Fibroblast of skin of abdomen (primary cell): ENCODE measurements around the gene CFAP99.
"Not testable (repeated sequence)": the region's sequence is repeated elsewhere in the genome, so short reads cannot be mapped to it uniquely, and the experiment has no call there.

Experiments used
- DNase-seq: peaks from one replicate; pipeline ENCODE4 v3.0.0-alpha.2; 2013

CFAP99 gene

GRCh38 chr4:2449051-2449450, 30.3 kb downstream of the CFAP99 start:
- DNase-seq, result no peak

- DNase-seq, result no peak
These were observed 31.0 kb downstream of the CFAP99 start for GRCh38 chr4:2449511-2450392.

- DNase-seq, result no peak
These were observed 31.8 kb downstream of the CFAP99 start for GRCh38 chr4:2450394-2451035.

DNA sequence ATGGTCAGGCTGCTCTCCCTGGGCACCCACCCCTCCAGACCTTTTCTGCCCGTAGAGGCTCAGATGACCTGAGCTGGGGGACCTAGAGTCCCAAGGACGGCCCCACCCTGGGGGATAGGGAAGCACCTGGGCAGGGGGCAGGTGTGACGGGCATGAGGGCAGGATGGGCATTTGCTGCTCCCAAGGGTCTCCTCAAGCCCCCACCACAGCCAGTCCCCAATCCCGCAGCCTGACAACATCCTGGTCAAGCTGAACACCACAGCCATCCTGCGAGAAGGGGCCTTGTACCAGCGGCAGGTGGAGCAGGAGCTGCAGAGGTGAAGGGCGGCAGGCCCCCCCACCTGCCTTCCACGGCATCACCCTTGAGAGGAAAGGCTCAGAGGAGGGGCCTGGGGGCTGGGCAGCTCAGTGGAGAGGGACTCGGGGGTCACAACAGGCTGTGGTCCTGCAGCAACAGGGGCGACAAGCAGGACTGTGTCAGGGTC, 32.3 kb downstream of the CFAP99 start:
- DNase-seq, result no peak

- DNase-seq, result no peak
These were observed 33.3 kb downstream of the CFAP99 start for GRCh38 chr4:2451821-2452785.

GRCh38 chr4:2457481-2458295, 38.9 kb downstream of the CFAP99 start:
- DNase-seq, result no peak

GRCh38 chr4:2458546-2459491, 40.1 kb downstream of the CFAP99 start:
- DNase-seq, result no peak

- DNase-seq, result no peak
These were observed 41.0 kb downstream of the CFAP99 start for GRCh38 chr4:2459589-2460349.

DNA sequence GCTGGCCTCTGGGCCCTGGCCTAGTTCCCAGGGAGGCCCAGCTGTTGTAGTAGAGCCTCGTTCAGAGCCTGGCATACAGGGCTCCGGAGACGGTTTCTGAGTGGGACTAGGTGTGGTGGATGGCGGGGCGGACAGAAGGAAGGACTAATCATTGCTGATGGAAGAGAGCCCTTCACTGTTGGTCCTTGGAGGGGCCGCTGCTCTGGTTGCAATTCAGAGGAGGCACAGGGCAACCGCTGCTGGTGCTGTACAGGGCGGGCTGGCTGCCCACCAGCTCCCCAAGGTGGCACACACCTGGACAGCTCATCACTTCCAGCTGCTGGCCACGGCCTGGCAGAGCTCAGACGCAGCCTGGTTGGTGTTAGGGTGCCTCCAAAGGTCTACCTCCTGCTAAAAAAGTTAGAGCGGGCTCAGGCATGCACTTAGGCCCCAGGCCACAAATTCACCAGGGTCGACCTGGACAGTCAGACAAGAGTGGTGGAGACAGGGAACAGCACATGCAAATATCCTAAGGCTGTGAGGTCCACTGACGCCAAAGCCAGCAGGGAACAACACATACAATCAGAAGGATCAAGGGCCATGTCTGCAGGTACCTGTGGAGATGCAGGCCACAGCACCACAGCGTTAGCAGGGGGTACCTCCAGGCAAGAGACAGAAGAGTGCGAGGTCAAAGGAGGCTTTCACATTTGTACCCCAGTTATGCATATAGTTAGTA, 42.6 kb downstream of the CFAP99 start:
- DNase-seq, result no peak

GRCh38 chr4:2462218-2462991, 43.6 kb downstream of the CFAP99 start:
- DNase-seq, result peak; percentile 74

- DNase-seq, result no peak
These were observed 44.4 kb downstream of the CFAP99 start for GRCh38 chr4:2462992-2463762.

DNA sequence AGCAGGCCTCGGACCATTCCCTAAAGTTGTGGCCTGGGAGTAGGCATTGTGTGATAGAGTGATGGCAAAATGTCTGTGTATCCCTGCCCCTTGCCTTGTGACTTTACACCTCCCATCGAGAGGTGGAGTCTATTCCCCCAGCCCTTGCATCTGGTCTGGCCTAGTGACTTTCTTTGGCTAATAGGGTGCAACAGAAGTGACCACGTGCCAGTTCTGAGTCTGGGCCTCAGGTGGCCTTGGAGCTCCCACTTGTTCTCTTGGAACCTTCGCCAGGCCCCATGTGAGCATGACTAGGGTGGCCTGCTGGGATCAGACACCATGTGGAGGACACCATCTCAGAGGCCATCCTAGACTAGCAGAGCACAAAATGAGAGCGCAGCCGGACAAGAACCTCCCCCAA, 46.3 kb downstream of the CFAP99 start:
- no peak for DNase-seq

DNA sequence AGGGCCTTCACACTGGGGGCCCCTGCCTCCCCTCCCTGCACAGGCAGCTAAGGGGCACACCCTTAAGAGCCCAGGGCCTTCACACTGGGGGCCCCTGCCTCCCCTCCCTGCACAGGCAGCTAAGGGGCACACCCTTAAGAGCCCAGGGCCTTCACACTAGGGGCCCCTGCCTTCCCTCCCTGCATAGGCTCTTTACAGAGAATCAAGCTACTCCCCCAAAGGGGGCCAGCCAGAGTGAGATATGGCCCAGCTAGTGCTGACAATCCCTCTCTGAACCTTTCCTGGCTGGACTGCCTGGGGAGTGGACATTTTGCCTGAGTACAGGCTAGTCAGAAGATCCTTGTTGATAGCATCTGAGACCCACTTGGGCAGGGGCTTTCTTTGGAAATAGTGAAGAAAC, 46.8 kb downstream of the CFAP99 start:
- DNase-seq, result not testable (repeated sequence)

DNA sequence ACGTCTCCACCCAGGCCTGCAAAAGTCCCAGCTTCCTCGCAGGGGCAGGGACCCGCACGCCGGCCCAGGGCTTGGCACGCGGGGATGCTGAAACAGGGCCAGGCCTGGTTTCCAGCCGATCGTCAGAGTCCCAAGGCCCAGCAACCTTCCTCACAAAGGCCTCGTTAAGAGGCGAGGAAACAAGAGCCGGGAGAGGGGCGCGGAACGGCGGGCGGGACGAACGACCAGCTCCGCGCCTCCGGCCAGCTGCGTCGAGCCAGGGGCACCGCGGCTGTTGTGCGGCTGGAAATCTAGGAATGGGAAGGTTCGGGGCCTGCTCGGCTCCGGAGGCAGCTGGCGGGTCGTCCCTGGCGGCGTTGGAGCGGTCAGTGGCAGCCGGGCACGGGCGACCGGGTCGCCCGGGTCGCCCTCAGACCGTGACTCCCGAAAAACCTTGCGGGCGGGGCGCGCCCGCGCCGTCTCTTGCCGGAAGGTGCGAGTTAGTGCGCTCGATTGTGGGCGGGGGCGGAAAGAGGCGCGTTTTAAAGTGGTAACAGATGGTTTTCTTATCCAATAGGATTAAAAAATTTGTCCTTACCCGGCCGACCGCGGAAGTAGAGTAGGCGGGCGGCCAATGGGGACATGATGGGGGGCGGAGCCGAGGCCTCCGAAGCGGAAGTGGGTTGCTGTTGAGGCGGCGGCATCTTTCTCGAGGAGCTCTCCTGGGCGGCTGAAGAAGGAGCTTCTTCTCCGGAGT, 49.9 kb downstream of the CFAP99 start, which contains the start of gene RNF4:
RNF4 (plus strand) TSS at position 651 of the 736 bp plus-strand sequence. CDS start 21,388 bp downstream, outside the sequence.
- peak; percentile 97 for DNase-seq

DNA sequence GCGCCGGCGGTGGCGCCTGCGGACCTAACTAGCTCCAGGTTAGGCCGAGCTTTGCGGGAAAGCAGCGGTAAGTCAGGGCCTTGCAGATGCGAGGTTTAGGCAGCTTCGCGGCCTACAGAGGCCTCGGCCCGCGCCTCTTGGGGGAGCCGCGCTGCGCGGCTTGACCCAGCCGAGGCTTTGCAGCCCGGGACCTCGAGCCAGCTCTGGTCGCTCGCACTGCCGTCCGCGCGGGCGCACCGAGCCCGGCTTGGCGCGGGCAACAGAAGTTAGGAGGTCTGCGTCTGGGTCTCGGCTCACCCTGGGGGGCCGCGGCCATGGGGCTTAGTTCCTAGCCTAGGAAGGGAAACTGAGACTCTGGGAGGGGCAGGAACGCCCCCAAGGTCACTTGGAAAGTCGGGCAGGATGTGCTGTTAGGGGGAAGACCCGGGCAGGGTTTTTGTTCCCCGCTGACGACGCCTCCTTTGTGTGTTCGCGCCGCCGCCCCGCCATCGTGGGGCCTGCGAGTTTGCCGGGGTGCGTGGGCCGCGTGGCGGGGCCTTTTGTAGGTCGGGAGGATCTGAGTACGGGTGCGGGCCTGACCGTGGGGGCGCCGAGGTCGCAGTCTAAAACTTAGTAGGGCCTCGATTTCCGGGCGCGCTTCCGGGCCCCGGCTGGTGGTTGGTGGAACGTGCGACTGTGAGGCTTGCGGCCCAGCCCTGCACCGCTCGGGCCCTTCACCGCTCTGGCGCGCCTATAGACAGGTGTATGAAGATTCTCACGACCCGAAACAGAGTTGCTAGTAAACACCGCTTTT, 50.6 kb downstream of the CFAP99 start:
- DNase-seq, result peak; percentile 24

GRCh38 chr4:2470791-2471190, 52.0 kb downstream of the CFAP99 start:
- no peak for DNase-seq
